ENCODE data around the gene ADCY10. TPM values are rescaled to one million over a fixed set of nuclear protein-coding genes. Genes with fewer than 3 reads are reported as not detected.

ADCY10 gene
- total RNA-seq, 3 donors from 2014 or later: under 0.01 to 0.16 (median 0.15) TPM

GRCh38 chr1:167802235-167802634 lies 111.7 kb downstream of the ADCY10 start:
- no peak overlapping the region for H3K4me3 ChIP-seq
- H3K9me3 ChIP-seq: no peaks in the 10 kb centered on the region
- peaks cover 0 to 4% of the 10 kb centered on the region in 2 donors for H3K4me1 ChIP-seq
- intact Hi-C loops (cut with DNase I; ENCODE audit: low total_unique reads): loop anchor here (10.0 kb wide), 1 partner anchor 77 kb away; the partner anchor contains the start of gene MPZL1
- TF ChIP-seq CTCF (IDR thresholded peaks at IDR 0.05) (no peak), POLR2AphosphoS5 (IDR thresholded peaks at IDR 0.05) (no peak), POLR2A (IDR thresholded peaks at IDR 0.05) (no peak)
- no peak overlapping the region for H3K27ac ChIP-seq
- no peak for DNase-seq (ENCODE audit: low spot score in 2 of 2)
- H3K27me3 ChIP-seq: no peaks in the 10 kb centered on the region
- no peaks in the 10 kb centered on the region for H3K36me3 ChIP-seq

GRCh38 chr1:167800251-167800650 lies 113.7 kb downstream of the ADCY10 start:
- TF ChIP-seq POLR2A (IDR thresholded peaks at IDR 0.05) (no peak), CTCF (IDR thresholded peaks at IDR 0.05) (no peak), POLR2AphosphoS5 (IDR thresholded peaks at IDR 0.05) (no peak)
- Histone ChIP-seq H3K9me3 (no peaks in the 10 kb centered on the region), H3K4me1 (peaks cover 5 to 10% of the 10 kb centered on the region in 2 donors), H3K27me3 (no peaks in the 10 kb centered on the region), H3K27ac (no peak overlapping the region), H3K4me3 (no peak overlapping the region), H3K36me3 (no peaks in the 10 kb centered on the region)
- intact Hi-C loops (cut with DNase I; ENCODE audit: low total_unique reads): loop anchor here (10.0 kb wide), 1 partner anchor 75 kb away; the partner anchor contains the start of gene MPZL1
- DNase-seq (ENCODE audit: low spot score in 2 of 2): no peak

- no peak overlapping the region for H3K27ac ChIP-seq
- H3K4me1 ChIP-seq: peaks cover 5 to 10% of the 10 kb centered on the region in 2 donors
- no peaks in the 10 kb centered on the region for H3K9me3 ChIP-seq
- H3K4me3 ChIP-seq: no peak overlapping the region
- DNase-seq (ENCODE audit: low spot score in 2 of 2): no peak
- no peaks in the 10 kb centered on the region for H3K27me3 ChIP-seq
- TF ChIP-seq POLR2A (IDR thresholded peaks at IDR 0.05) (no peak), CTCF (IDR thresholded peaks at IDR 0.05) (no peak), POLR2AphosphoS5 (IDR thresholded peaks at IDR 0.05) (no peak)
- H3K36me3 ChIP-seq: no peaks in the 10 kb centered on the region
- intact Hi-C loops (cut with DNase I; ENCODE audit: low total_unique reads): loop anchor here (10.0 kb wide), 1 partner anchor 75 kb away; the partner anchor contains the start of gene MPZL1
Observed at GRCh38 chr1:167799747-167800146, 114.2 kb downstream of the ADCY10 start.

GRCh38 chr1:167798952-167799351 lies 115.0 kb downstream of the ADCY10 start:
- Histone ChIP-seq H3K9me3 (no peaks in the 10 kb centered on the region), H3K27me3 (no peaks in the 10 kb centered on the region), H3K4me1 (peaks cover 5 to 10% of the 10 kb centered on the region in 2 donors), H3K36me3 (no peaks in the 10 kb centered on the region), H3K27ac (no peak overlapping the region), H3K4me3 (no peak overlapping the region)
- no peak for DNase-seq (ENCODE audit: low spot score in 2 of 2)
- intact Hi-C loops (cut with DNase I; ENCODE audit: low total_unique reads): no loop called here
- TF ChIP-seq CTCF (IDR thresholded peaks at IDR 0.05) (no peak), POLR2AphosphoS5 (IDR thresholded peaks at IDR 0.05) (no peak), POLR2A (IDR thresholded peaks at IDR 0.05) (no peak)

GRCh38 chr1:167797015-167797414 lies 116.9 kb downstream of the ADCY10 start:
- Histone ChIP-seq H3K36me3 (no peaks in the 10 kb centered on the region), H3K4me3 (no peak overlapping the region), H3K4me1 (peaks cover 5 to 6% of the 10 kb centered on the region in 2 donors), H3K27me3 (no peaks in the 10 kb centered on the region), H3K9me3 (no peaks in the 10 kb centered on the region), H3K27ac (peak overlapping the region; percentile 33 to 82)
- DNase-seq (ENCODE audit: low spot score in 2 of 2): peak in 1 of 2 donors; percentile 94
- TF ChIP-seq POLR2A (IDR thresholded peaks at IDR 0.05) (no peak), CTCF (IDR thresholded peaks at IDR 0.05) (no peak), POLR2AphosphoS5 (IDR thresholded peaks at IDR 0.05) (peak; percentile 84 to 97 (median 92))
- intact Hi-C loops (cut with DNase I; ENCODE audit: low total_unique reads): no loop called here
